ENCODE measurements around the gene CENPF.
"Not testable (repeated sequence)": the region's sequence is repeated elsewhere in the genome, so short reads cannot be mapped to it uniquely, and the experiment has no call there.

Gene CENPF

DNA sequence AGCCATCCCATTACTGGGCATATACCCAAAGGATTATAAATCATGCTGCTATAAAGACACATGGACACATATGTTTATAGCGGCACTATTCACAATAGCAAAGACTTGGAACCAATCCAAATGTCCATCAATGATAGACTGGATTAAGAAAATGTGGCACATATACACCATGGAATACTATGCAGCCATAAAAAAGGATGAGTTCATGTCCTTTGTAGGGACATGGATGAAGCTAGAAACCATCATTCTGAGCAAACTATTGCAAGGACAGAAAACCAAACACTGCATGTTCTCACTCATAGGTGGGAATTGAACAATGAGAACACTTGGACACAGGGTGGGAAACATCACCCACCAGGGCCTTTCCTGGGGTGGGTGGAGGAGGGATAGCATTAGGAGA, 72.5 kb downstream of the CENPF start:
- not testable (repeated sequence) for H3K9me3 ChIP-seq (ENCODE audit: control insufficient read depth, low read length); H3K36me3 ChIP-seq (ENCODE audit: control insufficient read depth, insufficient read depth, low read length); H3K27me3 ChIP-seq (ENCODE audit: control insufficient read depth, insufficient read depth, low read length); H3K4me1 ChIP-seq (ENCODE audit: control insufficient read depth, insufficient read depth, low read length); H3K9ac ChIP-seq (ENCODE audit: low read length); H3K4me3 ChIP-seq (ENCODE audit: low read length)

DNA sequence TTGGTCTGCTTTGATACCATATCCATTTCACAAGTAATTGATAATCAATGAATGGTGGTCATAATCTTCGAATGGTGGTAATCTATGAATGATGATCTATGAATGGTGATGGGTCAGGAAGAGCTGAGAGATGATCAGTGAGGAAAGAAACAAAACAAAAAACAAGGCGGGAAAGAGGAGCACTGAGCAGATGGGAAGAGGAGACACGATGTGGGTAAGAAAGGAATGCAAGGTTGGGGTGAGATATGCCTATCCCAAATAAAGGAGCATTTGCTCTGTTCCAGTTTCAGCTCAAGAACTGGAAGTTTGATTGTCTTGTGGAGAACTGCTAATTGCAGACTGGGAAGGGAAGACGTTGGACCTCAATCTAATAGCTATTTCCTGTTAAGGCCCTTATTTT, 73.8 kb downstream of the CENPF start:
- Histone ChIP-seq H3K4me3 (ENCODE audit: low read length) (no peak overlapping the region), H3K36me3 (ENCODE audit: control insufficient read depth, insufficient read depth, low read length) (no peaks in the 10 kb centered on the region), H3K27me3 (ENCODE audit: control insufficient read depth, insufficient read depth, low read length) (no peaks in the 10 kb centered on the region), H3K4me1 (ENCODE audit: control insufficient read depth, insufficient read depth, low read length) (no peaks in the 10 kb centered on the region), H3K9ac (ENCODE audit: low read length) (no peak overlapping the region), H3K9me3 (ENCODE audit: control insufficient read depth, low read length) (no peaks in the 10 kb centered on the region)

DNA sequence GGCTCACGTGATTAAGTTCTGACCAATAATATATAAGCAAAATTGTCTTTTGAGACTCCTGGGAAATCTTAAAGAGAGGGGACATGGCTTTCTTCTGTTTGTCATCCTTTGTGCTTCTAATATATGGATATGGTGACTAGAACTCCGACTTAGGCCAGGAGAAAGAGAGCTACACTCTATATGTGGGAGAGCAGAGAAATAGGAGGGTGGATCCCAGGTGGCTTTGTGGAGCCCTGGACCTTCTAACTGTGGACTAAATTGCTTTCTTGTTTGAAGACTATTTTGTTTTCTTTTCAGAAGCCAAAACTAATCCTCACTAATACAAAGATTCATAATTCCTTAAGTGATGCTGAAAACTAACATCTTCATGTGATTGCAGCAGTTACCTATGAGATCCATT, 75.0 kb downstream of the CENPF start:
- Histone ChIP-seq H3K9ac (ENCODE audit: low read length) (no peak overlapping the region), H3K4me1 (ENCODE audit: control insufficient read depth, insufficient read depth, low read length) (no peaks in the 10 kb centered on the region), H3K27me3 (ENCODE audit: control insufficient read depth, insufficient read depth, low read length) (no peaks in the 10 kb centered on the region), H3K9me3 (ENCODE audit: control insufficient read depth, low read length) (no peaks in the 10 kb centered on the region), H3K4me3 (ENCODE audit: low read length) (no peak overlapping the region), H3K36me3 (ENCODE audit: control insufficient read depth, insufficient read depth, low read length) (no peaks in the 10 kb centered on the region)

DNA sequence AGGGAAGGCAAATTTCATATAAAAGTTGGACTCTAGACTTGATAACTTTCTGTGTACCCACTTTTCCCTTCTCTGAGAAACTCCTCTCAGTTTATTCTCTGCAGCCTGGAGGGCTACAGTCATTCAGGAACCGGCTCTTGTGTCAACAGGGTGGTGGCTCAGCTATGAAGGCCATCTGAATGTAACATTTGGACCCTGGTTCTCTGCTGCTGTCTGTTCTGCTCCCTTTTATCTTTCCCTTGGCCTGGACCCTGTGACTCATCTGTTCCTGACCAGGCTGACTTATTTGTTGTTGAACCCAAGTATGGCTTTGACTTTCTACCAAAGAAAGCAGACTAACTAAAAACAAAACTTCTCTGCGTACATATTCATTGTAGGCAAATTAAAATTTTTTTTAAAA, 75.4 kb downstream of the CENPF start:
- H3K36me3 ChIP-seq (ENCODE audit: control insufficient read depth, insufficient read depth, low read length): no peaks in the 10 kb centered on the region
- H3K9me3 ChIP-seq (ENCODE audit: control insufficient read depth, low read length): no peaks in the 10 kb centered on the region
- H3K4me1 ChIP-seq (ENCODE audit: control insufficient read depth, insufficient read depth, low read length): no peaks in the 10 kb centered on the region
- H3K9ac ChIP-seq (ENCODE audit: low read length): no peak overlapping the region
- no peaks in the 10 kb centered on the region for H3K27me3 ChIP-seq (ENCODE audit: control insufficient read depth, insufficient read depth, low read length)
- no peak overlapping the region for H3K4me3 ChIP-seq (ENCODE audit: low read length)

DNA sequence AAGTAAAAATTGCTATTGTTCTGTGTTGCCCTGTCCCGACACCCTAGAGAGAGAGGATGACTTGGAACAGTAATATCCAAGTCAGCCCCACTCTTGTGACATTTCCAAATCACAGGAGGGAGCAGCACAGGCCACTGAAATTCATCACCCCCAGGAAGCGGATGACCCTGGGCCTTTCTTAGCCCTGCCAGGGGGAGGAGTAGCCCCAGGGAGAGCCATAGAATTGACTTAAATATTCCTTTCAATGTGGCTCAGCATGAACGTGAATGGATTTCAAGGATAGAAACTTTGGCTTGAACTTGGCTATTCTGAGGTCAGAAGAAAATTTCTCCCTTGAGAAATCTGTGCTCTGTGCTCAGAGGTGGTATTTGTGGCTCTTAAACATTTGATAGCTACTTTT, 80.6 kb downstream of the CENPF start:
- Histone ChIP-seq H3K9ac (ENCODE audit: low read length) (no peak overlapping the region), H3K4me1 (ENCODE audit: control insufficient read depth, insufficient read depth, low read length) (no peaks in the 10 kb centered on the region), H3K36me3 (ENCODE audit: control insufficient read depth, insufficient read depth, low read length) (no peaks in the 10 kb centered on the region), H3K9me3 (ENCODE audit: control insufficient read depth, low read length) (no peaks in the 10 kb centered on the region), H3K4me3 (ENCODE audit: low read length) (no peak overlapping the region), H3K27me3 (ENCODE audit: control insufficient read depth, insufficient read depth, low read length) (no peaks in the 10 kb centered on the region)

DNA sequence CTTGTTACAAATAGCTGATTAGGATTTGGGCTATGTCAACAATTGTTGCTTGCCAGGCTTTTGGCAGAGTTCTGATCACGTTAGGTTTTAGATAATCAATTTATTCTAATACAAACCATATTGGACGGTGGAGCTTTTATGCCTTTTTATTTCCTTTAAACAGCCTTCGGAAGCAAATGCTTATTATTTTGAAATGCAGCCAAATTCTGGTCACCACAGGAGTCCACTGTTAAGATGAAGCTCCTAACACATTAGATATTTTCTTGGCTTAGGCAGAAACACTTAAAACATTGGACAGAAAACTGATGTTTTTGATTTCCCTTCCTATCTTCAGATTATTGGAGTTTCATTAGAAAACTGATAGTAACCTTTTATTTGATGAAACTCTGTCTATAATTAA, 82.9 kb downstream of the CENPF start:
- H3K4me3 ChIP-seq (ENCODE audit: low read length): no peak overlapping the region

DNA sequence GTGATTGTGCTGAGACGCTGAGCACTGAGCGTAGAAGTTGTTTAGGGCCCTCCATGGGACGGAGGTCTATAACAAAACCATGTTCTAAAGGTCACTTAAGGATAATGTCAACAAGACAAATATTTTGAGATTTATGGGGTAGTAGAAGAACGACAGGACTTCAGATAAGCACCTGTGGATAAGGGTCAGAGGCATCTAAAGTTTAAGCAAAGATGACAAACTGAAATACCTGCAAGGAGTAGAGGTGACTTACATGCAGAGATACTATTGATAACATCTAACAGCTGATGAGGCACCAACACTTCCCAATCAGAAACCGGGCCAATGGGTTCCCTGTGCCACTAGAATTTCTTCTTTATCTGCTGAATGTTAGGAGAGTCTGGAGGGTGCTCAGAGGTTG, 83.5 kb downstream of the CENPF start:
- H3K4me3 ChIP-seq (ENCODE audit: low read length): no peak overlapping the region
- H3K27me3 ChIP-seq (ENCODE audit: control insufficient read depth, insufficient read depth, low read length): no peaks in the 10 kb centered on the region
- H3K9me3 ChIP-seq (ENCODE audit: control insufficient read depth, low read length): no peaks in the 10 kb centered on the region
- H3K4me1 ChIP-seq (ENCODE audit: control insufficient read depth, insufficient read depth, low read length): no peaks in the 10 kb centered on the region
- no peak overlapping the region for H3K9ac ChIP-seq (ENCODE audit: low read length)
- H3K36me3 ChIP-seq (ENCODE audit: control insufficient read depth, insufficient read depth, low read length): no peaks in the 10 kb centered on the region

More for the DNA sequence above, 82.9 kb downstream of the CENPF start:
- H3K36me3 ChIP-seq (ENCODE audit: control insufficient read depth, insufficient read depth, low read length): no peaks in the 10 kb centered on the region
- H3K9me3 ChIP-seq (ENCODE audit: control insufficient read depth, low read length): no peaks in the 10 kb centered on the region
- no peak overlapping the region for H3K9ac ChIP-seq (ENCODE audit: low read length)
- no peaks in the 10 kb centered on the region for H3K4me1 ChIP-seq (ENCODE audit: control insufficient read depth, insufficient read depth, low read length)
- no peaks in the 10 kb centered on the region for H3K27me3 ChIP-seq (ENCODE audit: control insufficient read depth, insufficient read depth, low read length)

DNA sequence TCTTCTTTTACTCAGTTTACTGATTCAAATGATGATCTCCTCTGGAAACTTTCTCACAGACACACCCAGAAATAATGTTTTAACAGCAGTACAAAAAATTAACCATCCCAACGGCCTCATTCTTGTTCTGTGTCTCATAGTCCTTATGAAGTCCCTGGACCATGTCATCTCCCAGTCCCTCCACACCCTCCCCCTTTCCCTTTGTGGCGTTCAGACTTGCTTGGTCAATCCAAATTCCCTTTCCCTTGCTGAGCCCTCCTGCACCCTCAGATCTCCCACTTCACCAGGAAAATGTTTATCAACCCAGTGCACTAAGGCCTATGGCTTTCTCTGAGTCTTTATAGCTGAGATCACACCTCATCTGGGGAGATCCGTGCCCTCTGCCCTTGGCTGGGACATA, 85.9 kb downstream of the CENPF start:
- H3K9me3 ChIP-seq (ENCODE audit: control insufficient read depth, low read length): no peaks in the 10 kb centered on the region
- H3K9ac ChIP-seq (ENCODE audit: low read length): no peak overlapping the region
- H3K36me3 ChIP-seq (ENCODE audit: control insufficient read depth, insufficient read depth, low read length): no peaks in the 10 kb centered on the region
- no peak overlapping the region for H3K4me3 ChIP-seq (ENCODE audit: low read length)
- no peaks in the 10 kb centered on the region for H3K27me3 ChIP-seq (ENCODE audit: control insufficient read depth, insufficient read depth, low read length)
- no peaks in the 10 kb centered on the region for H3K4me1 ChIP-seq (ENCODE audit: control insufficient read depth, insufficient read depth, low read length)

DNA sequence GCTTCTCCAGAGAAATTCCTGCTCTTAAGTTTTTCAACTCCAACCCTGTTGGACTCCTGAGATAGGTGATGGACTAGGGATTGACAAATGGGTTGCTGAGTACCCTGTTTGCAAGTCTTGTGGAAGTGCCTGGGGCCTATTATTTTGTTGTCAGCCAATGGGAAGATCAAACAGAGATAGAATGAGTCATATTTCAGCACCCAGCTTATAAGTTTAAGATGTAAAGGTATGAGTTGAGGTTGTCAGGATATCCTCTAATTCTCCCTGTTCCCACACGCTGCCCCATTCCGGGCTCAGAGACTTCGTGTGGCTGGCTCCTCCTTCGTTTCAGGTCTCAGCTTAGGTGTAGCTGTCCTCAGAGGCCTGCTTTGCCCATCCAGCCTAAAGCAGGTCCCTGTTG, 91.8 kb downstream of the CENPF start:
- Histone ChIP-seq H3K9ac (ENCODE audit: low read length) (no peak overlapping the region), H3K4me1 (ENCODE audit: control insufficient read depth, insufficient read depth, low read length) (no peaks in the 10 kb centered on the region), H3K27me3 (ENCODE audit: control insufficient read depth, insufficient read depth, low read length) (no peaks in the 10 kb centered on the region), H3K36me3 (ENCODE audit: control insufficient read depth, insufficient read depth, low read length) (no peaks in the 10 kb centered on the region), H3K9me3 (ENCODE audit: control insufficient read depth, low read length) (no peaks in the 10 kb centered on the region), H3K4me3 (ENCODE audit: low read length) (no peak overlapping the region)

DNA sequence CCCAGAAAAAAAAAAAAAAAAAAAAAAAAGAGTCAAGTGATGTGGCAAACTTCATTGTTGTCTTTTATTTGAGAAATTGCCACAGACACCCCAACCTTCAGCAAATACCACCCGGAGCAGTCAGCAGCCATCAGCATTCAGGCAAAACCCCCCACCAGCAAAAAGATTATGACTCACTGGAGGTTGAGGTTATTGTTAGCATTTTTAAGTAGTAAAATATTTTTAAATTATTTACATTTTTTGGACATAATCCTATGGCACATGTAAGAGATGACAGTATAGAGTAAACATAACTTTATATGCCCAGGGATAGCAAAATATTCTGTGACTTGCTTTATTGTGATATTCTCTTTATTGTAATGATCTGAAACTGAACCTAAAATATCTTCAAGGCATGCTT, 95.6 kb downstream of the CENPF start:
- no peak overlapping the region for H3K4me3 ChIP-seq (ENCODE audit: low read length)
- H3K27me3 ChIP-seq (ENCODE audit: control insufficient read depth, insufficient read depth, low read length): no peaks in the 10 kb centered on the region
- H3K9ac ChIP-seq (ENCODE audit: low read length): no peak overlapping the region

DNA sequence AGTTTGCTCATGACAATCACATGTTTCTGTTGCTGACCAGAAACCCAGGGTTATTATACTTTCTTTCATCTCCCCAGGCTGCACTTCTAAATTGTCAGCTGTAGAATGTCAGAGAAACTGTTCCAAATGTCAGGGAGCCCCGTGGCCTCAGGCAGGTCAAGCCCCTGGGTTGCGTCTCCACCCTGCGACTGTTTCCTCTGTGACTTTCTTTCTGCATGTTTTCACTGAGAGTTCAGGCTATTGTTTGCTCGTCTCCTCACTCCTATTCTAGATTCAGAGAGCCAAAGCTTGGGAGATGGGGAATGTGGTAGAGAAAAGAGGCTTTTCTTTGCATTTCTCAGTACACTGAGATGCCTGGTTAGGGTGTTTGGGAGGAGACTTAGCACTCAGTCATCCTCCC, 97.4 kb downstream of the CENPF start:
- Histone ChIP-seq H3K27me3 (ENCODE audit: control insufficient read depth, insufficient read depth, low read length) (no peaks in the 10 kb centered on the region), H3K9ac (ENCODE audit: low read length) (no peak overlapping the region), H3K36me3 (ENCODE audit: control insufficient read depth, insufficient read depth, low read length) (no peaks in the 10 kb centered on the region), H3K4me1 (ENCODE audit: control insufficient read depth, insufficient read depth, low read length) (no peaks in the 10 kb centered on the region), H3K4me3 (ENCODE audit: low read length) (no peak overlapping the region), H3K9me3 (ENCODE audit: control insufficient read depth, low read length) (no peaks in the 10 kb centered on the region)

More for the DNA sequence above, 95.6 kb downstream of the CENPF start:
- Histone ChIP-seq H3K9me3 (ENCODE audit: control insufficient read depth, low read length) (no peaks in the 10 kb centered on the region), H3K4me1 (ENCODE audit: control insufficient read depth, insufficient read depth, low read length) (no peaks in the 10 kb centered on the region), H3K36me3 (ENCODE audit: control insufficient read depth, insufficient read depth, low read length) (no peaks in the 10 kb centered on the region)

DNA sequence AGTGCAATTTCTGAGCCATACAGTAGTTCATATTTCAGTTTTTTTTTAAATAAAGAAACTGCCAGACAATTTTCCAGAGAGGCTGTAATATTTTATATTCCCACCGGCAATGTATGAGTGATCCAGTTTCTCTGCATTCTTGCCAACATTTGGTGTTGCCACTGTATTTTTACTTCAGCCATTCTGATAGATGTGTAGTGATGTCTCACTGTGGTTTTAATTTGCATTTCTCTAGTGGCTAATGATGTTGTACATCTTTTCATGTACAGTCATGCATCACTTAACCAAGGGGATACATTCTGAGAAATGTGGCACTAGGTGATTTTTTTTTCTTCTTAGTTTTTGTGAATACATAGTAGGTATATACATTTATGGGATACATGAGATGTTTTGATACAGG, 99.6 kb downstream of the CENPF start:
- H3K9ac ChIP-seq (ENCODE audit: low read length): no peak overlapping the region
- no peak overlapping the region for H3K4me3 ChIP-seq (ENCODE audit: low read length)
- H3K4me1 ChIP-seq (ENCODE audit: control insufficient read depth, insufficient read depth, low read length): no peaks in the 10 kb centered on the region
- no peaks in the 10 kb centered on the region for H3K36me3 ChIP-seq (ENCODE audit: control insufficient read depth, insufficient read depth, low read length)
- no peaks in the 10 kb centered on the region for H3K27me3 ChIP-seq (ENCODE audit: control insufficient read depth, insufficient read depth, low read length)
- no peaks in the 10 kb centered on the region for H3K9me3 ChIP-seq (ENCODE audit: control insufficient read depth, low read length)

DNA sequence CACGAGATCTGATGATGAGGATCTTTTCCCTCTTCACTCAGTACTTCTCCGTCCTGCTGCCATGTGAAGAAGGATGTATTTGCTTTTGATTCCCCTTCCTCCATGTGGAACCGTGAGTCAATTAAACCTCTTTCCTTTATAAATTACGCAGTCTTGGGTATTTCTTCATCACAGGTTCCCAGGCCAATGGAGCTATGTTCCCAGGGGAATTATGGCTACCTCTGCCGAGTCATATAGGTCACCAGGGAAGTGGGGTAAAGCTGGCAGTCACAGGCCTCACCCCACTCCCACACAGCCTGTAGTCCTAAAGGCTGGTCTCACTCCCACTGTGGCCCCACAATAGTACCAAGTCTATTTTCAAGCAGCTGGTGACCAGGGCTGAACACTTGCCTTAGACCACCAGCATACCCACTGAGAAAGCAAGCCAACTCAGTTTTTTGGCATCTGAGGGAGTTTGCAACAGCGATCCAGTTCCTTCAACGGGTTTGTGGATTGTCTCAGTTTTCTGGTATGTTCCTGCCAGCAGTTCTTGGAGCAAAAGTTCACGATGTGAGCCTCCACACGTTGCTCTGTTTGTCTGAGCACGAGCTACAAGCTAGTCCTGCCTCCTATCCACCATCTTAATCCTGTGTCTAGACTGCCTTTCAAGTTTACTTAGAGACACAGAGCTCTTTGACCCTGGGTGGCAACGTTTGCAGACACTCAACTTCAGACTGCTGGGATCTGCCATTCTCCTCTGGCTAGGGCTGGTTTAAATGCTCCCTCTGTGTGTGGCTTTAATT, 104.5 kb downstream of the CENPF start:
- Histone ChIP-seq H3K9me3 (ENCODE audit: control insufficient read depth, low read length) (no peaks in the 10 kb centered on the region), H3K36me3 (ENCODE audit: control insufficient read depth, insufficient read depth, low read length) (no peaks in the 10 kb centered on the region), H3K4me3 (ENCODE audit: low read length) (no peak overlapping the region), H3K9ac (ENCODE audit: low read length) (no peak overlapping the region), H3K27me3 (ENCODE audit: control insufficient read depth, insufficient read depth, low read length) (no peaks in the 10 kb centered on the region), H3K4me1 (ENCODE audit: control insufficient read depth, insufficient read depth, low read length) (no peaks in the 10 kb centered on the region)

Data from mucosa of stomach (tissue), 1 donor.